Hematopoietic multipotent progenitor cell treated with erythropoietin and hydrocortisone succinate and interleukin-3 and kit ligand, for 15 days (in vitro differentiated cells): ENCODE results near the gene DENND2C.

Experiments used
- DNase-seq: peaks from one replicate; pipeline ENCODE4 v3.0.0-alpha.2; 2015; ENCODE audit warnings: low spot score

The DENND2C gene

DNA sequence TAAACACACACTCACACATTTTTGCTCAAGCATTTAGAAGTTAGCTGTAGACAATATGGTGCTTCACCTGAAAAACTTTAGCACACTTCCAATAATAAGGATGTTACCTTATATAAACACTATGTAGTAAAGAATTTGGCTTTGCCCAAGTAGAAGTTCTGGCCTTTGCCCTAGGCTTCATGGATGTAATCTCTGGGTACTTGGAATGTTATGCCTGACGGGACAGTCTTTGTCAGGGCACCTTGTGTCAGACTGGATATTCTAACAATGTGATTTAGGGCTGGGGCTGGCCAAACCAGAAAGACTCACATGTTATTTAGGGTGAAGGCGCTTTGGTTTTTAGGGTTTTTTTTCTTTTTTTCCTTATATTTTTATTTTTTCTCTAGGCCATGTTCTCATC lies 124.1 kb downstream of the DENND2C start:
- DNase-seq, result no peak

GRCh38 chr1:114545315-114545714 lies 124.5 kb downstream of the DENND2C start:
- no peak for DNase-seq

GRCh38 chr1:114540821-114541220 lies 129.0 kb downstream of the DENND2C start:
- DNase-seq, result no peak

- DNase-seq, result no peak
Measured at GRCh38 chr1:114540272-114540671, 129.6 kb downstream of the DENND2C start.

- no peak for DNase-seq
Measured at GRCh38 chr1:114536043-114536442, 133.8 kb downstream of the DENND2C start.

- no peak for DNase-seq
Measured at GRCh38 chr1:114535401-114535800, 134.4 kb downstream of the DENND2C start.
